Common myeloid progenitor, CD34-positive (primary cell): ENCODE measurements around the gene PKHD1.

Source experiments
- CTCF ChIA-PET: fragments of 350-600 bp; sonication (Branson Sonifier 250); formaldehyde crosslinking; loops from one replicate; lab custom pipeline; 2021; ENCODE audit warnings: antibody characterized with exemption; lab: Charles Lee
- POLR2A ChIA-PET: fragments of 350-600 bp; sonication (Branson Sonifier 250); formaldehyde crosslinking; loops from one replicate; lab custom pipeline; 2021; ENCODE audit warnings: antibody characterized with exemption; lab: Charles Lee
- DNase-seq, 3 donors: peaks; one replicate each; pipeline versions ENCODE4 v3.0.0 to v3.0.0-alpha.2; 2013
- H3K27ac ChIP-seq, 2 experiments: 1 replicate in 1 of 2; 2 replicates in 1 of 2; pipeline ENCODE4 v1.7.0; 2013; ENCODE audit warnings: inconsistent platforms in 2 of 2, low read length in 2 of 2, mild to moderate bottlenecking in 2 of 2, low read depth in 1 of 2, moderate library complexity in 1 of 2; ENCODE audit not compliant: severe bottlenecking in 2 of 2, insufficient read depth in 1 of 2, poor library complexity in 1 of 2
- H3K27me3 ChIP-seq, 5 experiments: replicated peaks in 2 of 5; 1 replicate in 3 of 5; 2 replicates in 2 of 5; pipeline versions ENCODE4 v1.6.1 to v1.7.0; 2013; ENCODE audit warnings: low read length in 4 of 5, mild to moderate bottlenecking in 2 of 5, moderate library complexity in 2 of 5, inconsistent platforms in 1 of 5; ENCODE audit not compliant: insufficient read depth in 5 of 5, control insufficient read depth in 4 of 5
- H3K36me3 ChIP-seq, 4 experiments: 1 replicate in 2 of 4; 2 replicates in 2 of 4; pipeline versions ENCODE4 v1.6.1 to v1.7.0; 2013; ENCODE audit warnings: low read length in 3 of 4, control low read depth in 1 of 4, mild to moderate bottlenecking in 1 of 4; ENCODE audit not compliant: control insufficient read depth in 4 of 4, insufficient read depth in 4 of 4
- H3K4me1 ChIP-seq, 4 experiments: 1 replicate in 3 of 4; 2 replicates in 1 of 4; pipeline versions ENCODE4 v1.6.1 to v1.7.1; 2013; ENCODE audit warnings: low read length in 3 of 4, mild to moderate bottlenecking in 3 of 4, control low read depth in 1 of 4, inconsistent platforms in 1 of 4, moderate library complexity in 1 of 4; ENCODE audit not compliant: control insufficient read depth in 4 of 4, insufficient read depth in 4 of 4; ENCODE audit errors: control extremely low read depth in 1 of 4
- H3K4me3 ChIP-seq, 7 experiments: 1 replicate in 4 of 7; 2 replicates in 3 of 7; pipeline versions ENCODE4 v1.5.1 to v1.7.0; 2013; ENCODE audit warnings: mild to moderate bottlenecking in 7 of 7, low read length in 6 of 7, moderate library complexity in 6 of 7, inconsistent platforms in 2 of 7, low read depth in 2 of 7, control low read depth in 1 of 7; ENCODE audit not compliant: insufficient read depth in 4 of 7, control insufficient read depth in 1 of 7; ENCODE audit errors: extremely low read depth in 1 of 7
- H3K9me3 ChIP-seq, 5 experiments: 1 replicate in 4 of 5; 2 replicates in 1 of 5; pipeline versions ENCODE4 v1.6.1 to v1.7.1; 2013; ENCODE audit warnings: low read length in 4 of 5, mild to moderate bottlenecking in 2 of 5, inconsistent platforms in 1 of 5, low read depth in 1 of 5, moderate library complexity in 1 of 5; ENCODE audit not compliant: control insufficient read depth in 4 of 5, insufficient read depth in 2 of 5; ENCODE audit errors: control extremely low read depth in 1 of 5
- WGBS: methylation state at CpG from one replicate; pipeline ENCODE4 v1.1.5; 2013; ENCODE audit not compliant: insufficient coverage; 5-methylcytosine and 5-hydroxymethylcytosine counted together

Gene PKHD1

DNA sequence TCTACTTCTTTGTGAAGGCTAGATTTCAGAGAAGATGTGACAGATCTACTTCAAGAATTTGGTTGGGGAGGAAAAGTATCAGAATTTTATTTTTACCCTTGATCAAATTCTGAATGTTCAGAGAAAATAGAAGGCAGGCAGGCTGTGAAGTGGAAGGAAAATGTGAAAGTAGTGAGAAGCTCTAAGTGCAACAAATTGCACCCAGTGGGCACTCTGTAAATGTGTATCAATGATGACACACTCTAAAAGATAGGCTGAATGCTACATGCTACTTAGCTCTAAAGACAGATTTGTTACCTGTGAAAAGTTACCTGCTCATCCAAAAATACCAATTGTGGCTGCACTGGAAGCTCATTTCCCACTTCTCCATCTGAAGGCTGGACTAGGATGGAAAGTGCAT is 438.6 kb downstream of the PKHD1 start:
- no peaks in the 10 kb centered on the region for H3K9me3 ChIP-seq
- CTCF ChIA-PET: no interaction called here
- H3K27me3 ChIP-seq: peaks cover 0 to 2% (median 0%) of the 10 kb centered on the region in 5 experiments
- H3K4me3 ChIP-seq: no peak overlapping the region
- H3K4me1 ChIP-seq: no peaks in the 10 kb centered on the region
- no peaks in the 10 kb centered on the region for H3K36me3 ChIP-seq
- H3K27ac ChIP-seq: no peak overlapping the region
- no peak for DNase-seq
- POLR2A ChIA-PET: no interaction called here

DNA sequence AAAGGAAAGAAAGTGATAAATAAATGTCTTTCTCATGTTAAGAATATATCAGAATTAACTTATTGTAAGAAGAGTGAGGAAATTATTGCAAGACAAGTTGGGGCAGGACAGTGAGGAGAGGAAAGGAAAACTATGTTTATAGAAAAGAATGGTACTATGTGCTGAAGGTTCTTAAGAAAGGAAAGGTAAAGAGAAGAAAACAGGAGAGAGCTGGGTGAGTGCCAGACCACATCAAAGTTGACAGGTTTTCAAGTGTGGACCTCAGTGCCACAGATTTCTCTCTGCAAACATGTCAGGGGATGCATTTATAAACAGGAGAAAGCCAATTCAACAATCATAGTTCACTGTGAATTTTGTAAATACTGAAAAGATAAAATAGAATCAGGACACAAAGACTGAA is 439.2 kb downstream of the PKHD1 start:
- H3K27me3 ChIP-seq: peaks cover 0 to 2% (median 0%) of the 10 kb centered on the region in 5 experiments
- POLR2A ChIA-PET: no interaction called here
- H3K36me3 ChIP-seq: no peaks in the 10 kb centered on the region
- H3K9me3 ChIP-seq: no peaks in the 10 kb centered on the region
- H3K4me3 ChIP-seq: no peak overlapping the region
- H3K4me1 ChIP-seq: no peaks in the 10 kb centered on the region
- CTCF ChIA-PET: no interaction called here
- no peak overlapping the region for H3K27ac ChIP-seq
- no peak for DNase-seq

- H3K36me3 ChIP-seq: no peaks in the 10 kb centered on the region
- H3K4me1 ChIP-seq: no peaks in the 10 kb centered on the region
- DNase-seq: no peak
- POLR2A ChIA-PET: interaction anchor here (0.7 kb wide), 1 partner anchor 10 kb away, joined by 3 read pairs; no protein-coding TSS in a partner anchor
- H3K27me3 ChIP-seq: no peaks in the 10 kb centered on the region
- H3K9me3 ChIP-seq: no peaks in the 10 kb centered on the region
- H3K4me3 ChIP-seq: no peak overlapping the region
- CTCF ChIA-PET: no interaction called here
- no peak overlapping the region for H3K27ac ChIP-seq
- 94% methylated on average over 2 of the region's 2 CpGs for WGBS
Observed at GRCh38 chr6:51644426-51644825, 443.0 kb downstream of the PKHD1 start.

DNA sequence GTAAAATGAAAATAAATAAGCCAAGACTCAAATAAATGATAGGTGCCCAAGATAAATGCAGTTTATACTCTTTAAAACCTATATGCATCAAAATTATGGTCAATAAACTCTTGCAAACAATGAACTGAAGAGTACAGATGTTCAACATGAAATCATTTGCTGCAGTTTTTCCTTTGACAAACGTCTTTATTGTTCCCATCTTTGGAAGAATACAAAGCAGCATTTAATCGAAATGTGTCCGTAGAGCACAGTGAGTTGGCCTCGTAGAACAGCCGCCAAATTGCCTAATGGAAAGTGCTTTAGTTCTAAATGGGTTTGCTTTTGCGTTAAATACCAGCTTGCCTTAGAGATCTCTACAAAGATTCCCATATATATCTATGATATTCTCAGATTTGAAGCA is 447.4 kb downstream of the PKHD1 start:
- POLR2A ChIA-PET: no interaction called here
- H3K9me3 ChIP-seq: no peaks in the 10 kb centered on the region
- H3K27me3 ChIP-seq: no peaks in the 10 kb centered on the region

DNA sequence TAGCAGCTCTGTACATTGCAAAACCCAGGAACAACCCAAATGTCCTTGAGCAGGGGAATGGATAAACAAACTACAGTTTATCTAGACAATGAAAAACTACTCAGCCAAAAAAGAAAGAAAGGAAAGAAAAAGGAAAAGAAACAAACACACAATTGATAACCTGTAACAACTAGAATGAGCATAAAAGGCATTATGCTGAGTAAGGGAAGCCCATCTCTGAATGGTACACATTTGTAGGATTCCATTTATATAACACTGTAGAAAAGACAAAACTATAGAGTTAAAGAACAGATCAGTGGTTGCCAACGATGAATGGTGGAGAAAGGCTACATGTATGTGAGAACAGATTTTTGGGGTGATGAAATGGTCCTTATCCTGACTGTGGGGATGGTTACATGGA is 454.0 kb downstream of the PKHD1 start:
- ChIA-PET CTCF (interaction anchor here (1.1 kb wide), 1 partner anchor 13 kb away, joined by 3 read pairs; no protein-coding TSS in a partner anchor), POLR2A (no interaction called here)
- Histone ChIP-seq H3K27me3 (no peaks in the 10 kb centered on the region), H3K27ac (no peak overlapping the region), H3K4me3 (no peak overlapping the region), H3K9me3 (peaks cover 0 to 3% (median 0%) of the 10 kb centered on the region in 5 experiments), H3K36me3 (no peaks in the 10 kb centered on the region), H3K4me1 (no peaks in the 10 kb centered on the region)
- WGBS: no CpG with 5 or more reads among the region's 1 CpG
- no peak for DNase-seq

More for the DNA sequence above, 447.4 kb downstream of the PKHD1 start:
- Histone ChIP-seq H3K27ac (no peak overlapping the region), H3K4me1 (no peaks in the 10 kb centered on the region), H3K4me3 (no peak overlapping the region), H3K36me3 (no peaks in the 10 kb centered on the region)
- CTCF ChIA-PET: no interaction called here
- DNase-seq: no peak
- 90% methylated on average over 5 of the region's 6 CpGs for WGBS

DNA sequence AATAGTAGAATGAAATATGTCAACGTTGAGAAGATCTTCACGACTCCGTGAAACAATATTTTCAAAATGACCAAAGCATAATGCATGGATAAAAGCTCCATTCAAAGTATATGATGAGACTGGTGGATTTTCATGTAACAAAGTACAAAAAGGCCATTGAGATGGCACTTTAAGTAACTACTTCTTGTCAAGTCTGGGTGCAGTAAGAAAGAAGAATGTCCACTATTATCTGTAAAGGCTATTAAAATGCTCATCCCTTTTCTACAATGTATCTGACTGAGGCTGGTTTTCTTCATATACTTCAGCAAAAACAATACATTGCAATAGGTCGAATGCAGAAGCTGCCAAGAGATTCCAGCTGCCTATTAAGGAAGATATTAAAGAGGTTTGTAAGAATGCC is 457.4 kb downstream of the PKHD1 start:
- Histone ChIP-seq H3K4me3 (no peak overlapping the region), H3K4me1 (no peaks in the 10 kb centered on the region), H3K27me3 (peaks cover 0 to 2% (median 0%) of the 10 kb centered on the region in 5 experiments), H3K36me3 (no peaks in the 10 kb centered on the region), H3K27ac (no peak overlapping the region), H3K9me3 (peaks cover 0 to 3% (median 0%) of the 10 kb centered on the region in 5 experiments)
- POLR2A ChIA-PET: no interaction called here
- DNase-seq: no peak
- CTCF ChIA-PET: no interaction called here
- no CpG with 5 or more reads among the region's 4 CpGs for WGBS

DNA sequence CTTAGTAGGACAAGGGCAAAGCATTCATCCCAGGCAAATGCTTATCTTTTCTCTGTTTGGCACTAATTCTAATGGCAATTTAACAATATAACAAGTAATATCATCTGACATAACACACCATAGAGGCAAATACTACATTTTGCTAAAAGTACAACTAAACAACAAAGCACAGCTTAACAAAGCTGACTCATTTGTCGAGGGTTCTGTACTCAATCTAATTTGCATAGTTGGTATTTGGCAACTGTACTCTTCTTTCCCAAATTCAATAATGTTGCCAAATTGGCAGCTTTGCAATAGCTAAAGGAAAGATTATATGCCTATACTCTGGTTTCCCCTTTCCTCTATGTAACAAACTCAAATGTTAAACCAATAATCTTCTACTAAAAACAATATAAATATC is 461.0 kb downstream of the PKHD1 start:
- Histone ChIP-seq H3K36me3 (no peaks in the 10 kb centered on the region), H3K9me3 (peaks cover 0 to 3% (median 0%) of the 10 kb centered on the region in 5 experiments), H3K27ac (no peak overlapping the region), H3K27me3 (peaks cover 0 to 2% (median 0%) of the 10 kb centered on the region in 5 experiments), H3K4me1 (no peaks in the 10 kb centered on the region), H3K4me3 (no peak overlapping the region)
- ChIA-PET POLR2A (no interaction called here), CTCF (no interaction called here)
- WGBS: 67% methylated on average over 1 of the region's 1 CpG
- DNase-seq: no peak
